NB4 (cell line): ENCODE data around the gene HDAC4.

Source experiments
- POLR2A ChIP-seq: IDR thresholded peaks from 2 replicates; pipeline ENCODE4 v1.6.1; 2011; ENCODE audit warnings: mild to moderate bottlenecking; ENCODE audit not compliant: insufficient read length; ENCODE audit errors: extremely low read depth
- TF ChIP-seq, protein P1 (sequence below): IDR thresholded peaks from one replicate; pipeline ENCODE4 v1.5.1; 2012; ENCODE audit warnings: low read depth, low read length

DNA sequence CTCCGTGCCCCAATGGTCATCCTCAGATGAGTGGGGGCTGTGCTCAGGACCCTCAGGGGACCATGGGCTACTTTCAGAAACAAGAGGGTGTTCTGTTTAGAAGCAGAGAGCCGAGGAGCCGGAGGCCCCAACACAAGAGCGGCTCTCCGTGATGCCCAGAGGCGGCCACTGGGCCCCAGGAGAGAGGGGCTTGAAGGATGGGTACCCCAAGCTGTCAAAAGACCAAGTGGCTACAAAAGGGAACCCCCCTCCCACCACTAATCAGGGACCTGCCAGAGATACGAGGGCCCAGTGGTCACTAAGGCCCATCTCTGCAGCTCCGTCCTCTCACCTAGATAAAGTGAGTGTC, 93.6 kb downstream of the HDAC4 start:
- no peak for TF ChIP-seq POLR2A
- TF ChIP-seq, protein P1, sequence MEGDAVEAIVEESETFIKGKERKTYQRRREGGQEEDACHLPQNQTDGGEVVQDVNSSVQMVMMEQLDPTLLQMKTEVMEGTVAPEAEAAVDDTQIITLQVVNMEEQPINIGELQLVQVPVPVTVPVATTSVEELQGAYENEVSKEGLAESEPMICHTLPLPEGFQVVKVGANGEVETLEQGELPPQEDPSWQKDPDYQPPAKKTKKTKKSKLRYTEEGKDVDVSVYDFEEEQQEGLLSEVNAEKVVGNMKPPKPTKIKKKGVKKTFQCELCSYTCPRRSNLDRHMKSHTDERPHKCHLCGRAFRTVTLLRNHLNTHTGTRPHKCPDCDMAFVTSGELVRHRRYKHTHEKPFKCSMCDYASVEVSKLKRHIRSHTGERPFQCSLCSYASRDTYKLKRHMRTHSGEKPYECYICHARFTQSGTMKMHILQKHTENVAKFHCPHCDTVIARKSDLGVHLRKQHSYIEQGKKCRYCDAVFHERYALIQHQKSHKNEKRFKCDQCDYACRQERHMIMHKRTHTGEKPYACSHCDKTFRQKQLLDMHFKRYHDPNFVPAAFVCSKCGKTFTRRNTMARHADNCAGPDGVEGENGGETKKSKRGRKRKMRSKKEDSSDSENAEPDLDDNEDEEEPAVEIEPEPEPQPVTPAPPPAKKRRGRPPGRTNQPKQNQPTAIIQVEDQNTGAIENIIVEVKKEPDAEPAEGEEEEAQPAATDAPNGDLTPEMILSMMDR = no peak
